ENCODE results near the gene LHFPL6.

DNA sequence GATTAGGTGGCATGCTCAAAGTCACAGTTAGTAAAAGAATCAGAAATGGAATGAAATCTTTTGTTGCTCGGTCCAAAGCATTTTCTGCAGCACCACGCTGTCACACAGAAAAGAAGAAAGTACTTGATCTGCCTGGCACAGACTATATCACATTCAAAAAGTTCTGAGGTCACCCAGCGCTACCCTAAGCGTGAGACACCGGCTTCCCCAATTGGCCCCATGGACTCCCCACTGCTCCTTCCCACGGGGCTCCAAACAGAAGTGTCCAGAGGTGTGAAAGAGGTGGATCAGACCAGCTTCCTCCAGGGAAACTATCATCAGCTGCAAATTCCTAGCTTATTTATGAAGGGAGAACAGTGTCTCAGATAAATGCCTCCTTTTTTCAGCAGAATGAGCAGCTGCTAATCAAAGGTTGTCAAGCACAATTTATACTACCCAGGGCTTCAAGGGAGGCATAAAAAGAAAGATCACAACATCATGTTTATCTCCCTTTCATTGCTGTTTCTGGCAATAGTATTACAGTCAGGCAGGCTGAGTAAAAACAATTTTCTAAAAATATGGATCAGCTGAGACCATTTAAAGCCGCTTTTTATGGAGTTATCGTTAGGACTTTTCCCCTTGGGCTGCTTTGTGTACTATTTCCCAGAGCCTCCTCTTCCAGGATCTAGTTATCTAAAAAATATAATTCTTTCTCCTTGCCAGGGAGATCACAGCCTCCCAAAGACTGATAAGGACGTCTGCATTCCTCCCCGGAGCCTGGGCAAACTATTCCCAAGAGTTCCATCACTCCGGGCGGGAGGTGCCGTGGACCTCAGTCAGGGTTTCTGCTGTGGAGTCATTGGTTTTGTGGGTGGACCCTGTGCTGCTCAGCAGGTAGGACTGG lies 208.0 kb downstream of the LHFPL6 start:
- no peak for TF ChIP-seq CTCF (conservative IDR thresholded peaks at IDR 0.05; ENCODE audit: low read depth in 2 of 2)
- TF ChIP-seq ETS1 (IDR thresholded peaks at IDR 0.05), result no peak
- TF ChIP-seq REST (IDR thresholded peaks at IDR 0.05; ENCODE audit: unreplicated experiment), result no peak
- TF ChIP-seq CREB1 (CRISPR knock-in tag; IDR thresholded peaks at IDR 0.05; ENCODE audit: low read depth), result no peak
- no peak for TF ChIP-seq EZH2 (IDR thresholded peaks at IDR 0.05; ENCODE audit: low read depth, unreplicated experiment)
- no peak for TF ChIP-seq EZH2phosphoT487 (IDR thresholded peaks at IDR 0.05; ENCODE audit: unreplicated experiment)
- no peak for TF ChIP-seq ZNF114 (CRISPR knock-in tag; IDR thresholded peaks at IDR 0.05)

Data from GM23338 (cell line).